Astrocyte (in vitro differentiated cells and primary cell): ENCODE measurements around the gene SEC22B. TPM values are rescaled to one million over a fixed set of nuclear protein-coding genes. Genes with fewer than 3 reads are reported as not detected.
"Not testable (repeated sequence)": the region's sequence is repeated elsewhere in the genome, so short reads cannot be mapped to it uniquely, and the experiment has no call there.

Source experiments
- DNase-seq: peaks from one replicate; pipeline ENCODE4 v3.0.0-alpha.2; 2010; ENCODE audit warnings: low read depth
- FAIRE-seq: peaks from 2 replicates; lab custom pipeline; 2011; peaks lifted over from hg19 to GRCh38; lab: Jason Lieb, UNC
- H2AFZ ChIP-seq: 2 replicates; pipeline ENCODE4 v1.6.0; 2012; ENCODE audit warnings: low read depth, low read length, inconsistent platforms
- H3K27ac ChIP-seq: 2 replicates; pipeline ENCODE4 v1.5.1; 2011; ENCODE audit warnings: low read depth, low read length, inconsistent platforms
- H3K27me3 ChIP-seq: 2 replicates; pipeline ENCODE4 v1.6.0; 2011; ENCODE audit warnings: low read length, inconsistent platforms; ENCODE audit not compliant: insufficient read depth
- H3K36me3 ChIP-seq: 2 replicates; pipeline ENCODE4 v1.5.1; 2011; ENCODE audit warnings: low read length, inconsistent platforms; ENCODE audit not compliant: insufficient read depth
- H3K4me1 ChIP-seq: 2 replicates; pipeline ENCODE4 v1.5.1; 2011; ENCODE audit warnings: low read length, inconsistent platforms; ENCODE audit not compliant: insufficient read depth
- H3K4me2 ChIP-seq: 2 replicates; pipeline ENCODE4 v1.6.0; 2012; ENCODE audit warnings: low read length, inconsistent platforms
- H3K4me3 ChIP-seq: 2 replicates; pipeline ENCODE4 v1.5.1; 2011; ENCODE audit warnings: low read depth, mild to moderate bottlenecking, low read length, inconsistent platforms; ENCODE audit not compliant: insufficient read depth
- H3K79me2 ChIP-seq: 2 replicates; pipeline ENCODE4 v1.6.0; 2012; ENCODE audit warnings: mild to moderate bottlenecking, low read length, inconsistent platforms; ENCODE audit not compliant: insufficient read depth
- H3K9ac ChIP-seq: 2 replicates; pipeline ENCODE4 v1.6.0; 2012; ENCODE audit warnings: mild to moderate bottlenecking, low read length, inconsistent platforms
- H3K9me3 ChIP-seq: 2 replicates; pipeline ENCODE4 v1.5.1; 2012; ENCODE audit warnings: low read depth, mild to moderate bottlenecking, low read length, inconsistent platforms; ENCODE audit not compliant: insufficient read depth
- H4K20me1 ChIP-seq: 2 replicates; pipeline ENCODE4 v1.6.0; 2012; ENCODE audit warnings: low read length, inconsistent platforms; ENCODE audit not compliant: insufficient read depth
- H3K27ac Mint-ChIP-seq: one replicate; pipeline ENCODE4 v1.8.0; 2021; ENCODE audit warnings: mild to moderate bottlenecking, mixed read lengths; ENCODE audit not compliant: unreplicated experiment
- H3K27me3 Mint-ChIP-seq: one replicate; pipeline ENCODE4 v1.8.0; 2021; ENCODE audit warnings: low read depth, mixed read lengths; ENCODE audit not compliant: unreplicated experiment
- H3K36me3 Mint-ChIP-seq: one replicate; pipeline ENCODE4 v1.8.0; 2021; ENCODE audit warnings: low read depth, mixed read lengths; ENCODE audit not compliant: unreplicated experiment
- H3K4me1 Mint-ChIP-seq: one replicate; pipeline ENCODE4 v1.8.0; 2021; ENCODE audit warnings: low read depth, mixed read lengths; ENCODE audit not compliant: unreplicated experiment
- H3K4me3 Mint-ChIP-seq: one replicate; pipeline ENCODE4 v1.8.0; 2021; ENCODE audit warnings: mild to moderate bottlenecking, moderate library complexity, mixed read lengths; ENCODE audit not compliant: unreplicated experiment
- H3K9me3 Mint-ChIP-seq: one replicate; pipeline ENCODE4 v1.8.0; 2021; ENCODE audit warnings: mild to moderate bottlenecking, mixed read lengths; ENCODE audit not compliant: unreplicated experiment
- total RNA-seq: library from RNA; stranded (reverse); gene quantifications from 2 replicates; pipeline ENCODE4 v1.2.1, GENCODE V29; 2021

Gene SEC22B
- total RNA-seq, 1 donor from 2014 or later, result 45.9 TPM

DNA sequence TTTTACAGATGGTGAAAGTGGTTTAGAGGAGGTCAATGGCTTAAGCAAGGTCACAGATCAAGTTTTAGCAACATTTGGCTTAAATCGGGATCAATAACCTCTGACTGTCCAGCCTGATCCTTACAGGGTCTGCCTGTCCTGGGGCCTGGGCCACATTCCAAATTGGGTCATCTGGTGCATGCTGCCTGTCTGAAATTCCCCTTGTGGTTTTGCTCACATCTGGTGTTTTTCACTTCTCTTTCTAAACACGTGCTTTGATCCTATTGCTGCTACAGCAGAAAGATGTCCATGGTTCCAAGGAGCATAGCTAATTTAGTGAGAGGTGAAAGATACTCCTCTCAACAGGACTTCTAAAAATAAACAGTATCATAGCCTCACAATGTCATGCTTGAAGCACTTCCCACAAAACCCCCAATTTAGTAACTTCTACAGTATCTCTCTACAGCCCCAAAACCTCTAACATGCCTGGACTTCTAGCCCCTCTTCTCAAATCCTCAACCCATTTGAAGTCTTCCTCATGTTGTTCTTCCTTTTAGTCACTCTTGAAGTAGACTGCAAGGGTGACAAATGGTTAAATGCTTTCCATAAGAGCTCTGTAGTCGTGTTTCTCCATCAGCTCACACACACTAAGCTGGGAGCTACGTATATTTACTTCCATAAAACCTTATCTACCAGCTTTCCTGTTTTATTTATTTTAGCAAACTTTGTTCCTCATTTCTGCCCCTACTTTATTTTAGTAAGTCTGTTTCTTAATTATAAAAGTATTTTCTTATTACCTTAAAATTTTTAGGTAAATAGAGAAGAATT, 58.7 kb downstream of the SEC22B start:
- not testable (repeated sequence) for H3K9ac ChIP-seq, H2AFZ ChIP-seq, H3K9me3 ChIP-seq, H3K79me2 ChIP-seq, FAIRE-seq, H3K4me3 Mint-ChIP-seq, H3K27me3 ChIP-seq, H3K4me3 ChIP-seq, H3K36me3 ChIP-seq, H3K27me3 Mint-ChIP-seq, H4K20me1 ChIP-seq, H3K36me3 Mint-ChIP-seq, H3K4me1 ChIP-seq, H3K9me3 Mint-ChIP-seq, H3K27ac ChIP-seq
- H3K4me1 Mint-ChIP-seq, result peaks cover 14% of the 10 kb centered on the region
- peak; percentile 45 for DNase-seq
- H3K4me2 ChIP-seq, result peak overlapping the region; percentile 25
- H3K27ac Mint-ChIP-seq, result peak overlapping the region; percentile 79

- H3K4me3 Mint-ChIP-seq, H4K20me1 ChIP-seq, H3K9me3 ChIP-seq, H3K27ac ChIP-seq, H3K4me1 ChIP-seq, H3K27me3 Mint-ChIP-seq, H3K4me2 ChIP-seq, H3K9ac ChIP-seq, H3K36me3 ChIP-seq, FAIRE-seq, H2AFZ ChIP-seq, H3K36me3 Mint-ChIP-seq, H3K4me3 ChIP-seq, H3K9me3 Mint-ChIP-seq, H3K79me2 ChIP-seq, H3K27me3 ChIP-seq: not testable (repeated sequence)
- Mint-ChIP-seq H3K27ac (peak overlapping the region; percentile 14), H3K4me1 (peaks cover 15% of the 10 kb centered on the region)
- peak; percentile 26 for DNase-seq
Observed at GRCh38 chr1:120116094-120116493, 60.2 kb downstream of the SEC22B start.

- not testable (repeated sequence) for H3K4me3 ChIP-seq, DNase-seq, H3K4me3 Mint-ChIP-seq, FAIRE-seq, H3K36me3 Mint-ChIP-seq, H3K36me3 ChIP-seq, H3K79me2 ChIP-seq, H3K27me3 Mint-ChIP-seq, H3K9ac ChIP-seq, H3K4me1 Mint-ChIP-seq, H3K27ac ChIP-seq, H3K9me3 ChIP-seq, H4K20me1 ChIP-seq, H2AFZ ChIP-seq, H3K4me2 ChIP-seq, H3K27ac Mint-ChIP-seq, H3K9me3 Mint-ChIP-seq, H3K27me3 ChIP-seq, H3K4me1 ChIP-seq
Observed at GRCh38 chr1:120113134-120113533, 63.2 kb downstream of the SEC22B start.

DNA sequence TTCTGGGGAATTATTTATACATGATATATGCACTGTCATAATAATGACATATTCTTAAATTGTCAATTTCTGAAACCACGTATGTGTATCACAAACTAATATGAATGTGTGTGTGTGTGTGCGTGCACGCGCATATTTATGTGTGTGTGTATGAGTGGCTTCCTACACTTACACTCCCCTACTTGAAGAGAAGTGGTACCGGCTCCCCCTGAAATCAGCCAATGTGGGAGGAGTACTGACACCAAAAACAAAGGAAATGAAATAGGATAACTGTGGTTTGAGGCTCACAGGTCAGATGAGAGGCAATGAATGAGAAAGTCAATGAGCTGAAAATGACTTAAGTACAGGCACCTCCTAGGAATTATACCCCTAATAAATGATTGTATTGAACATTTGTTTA, 64.1 kb downstream of the SEC22B start:
- peak; percentile 49 for DNase-seq
- H3K9me3 Mint-ChIP-seq, result not testable (repeated sequence)

DNA sequence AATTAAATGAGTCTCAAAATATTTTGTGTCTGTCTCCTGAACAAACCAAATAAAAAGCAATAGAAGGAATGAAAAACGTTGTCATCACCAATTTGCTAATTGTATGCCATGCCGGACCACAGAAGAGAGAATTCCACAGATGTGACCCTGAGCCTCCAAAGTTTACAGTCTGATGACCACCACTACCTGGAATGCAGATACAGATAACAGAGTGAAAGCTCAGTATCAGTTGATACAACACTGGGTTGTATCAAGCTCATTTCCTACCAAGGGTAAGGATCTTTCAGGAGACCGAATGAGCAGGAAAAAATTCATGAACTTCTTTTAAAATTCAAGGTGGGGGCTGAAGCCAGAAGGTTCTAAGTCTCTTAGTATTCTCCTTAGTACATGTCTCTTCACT, 64.5 kb downstream of the SEC22B start:
- FAIRE-seq, result peak; percentile 89
- H3K4me3 Mint-ChIP-seq, H2AFZ ChIP-seq, H3K36me3 Mint-ChIP-seq, H3K27me3 ChIP-seq, H3K9me3 ChIP-seq, H3K27me3 Mint-ChIP-seq, H3K9me3 Mint-ChIP-seq, H3K4me3 ChIP-seq, H3K4me2 ChIP-seq, H3K4me1 ChIP-seq, H3K79me2 ChIP-seq, H3K4me1 Mint-ChIP-seq, H3K9ac ChIP-seq, DNase-seq, H3K27ac Mint-ChIP-seq, H3K27ac ChIP-seq, H3K36me3 ChIP-seq, H4K20me1 ChIP-seq: not testable (repeated sequence)

More for the DNA sequence above, 64.1 kb downstream of the SEC22B start:
- not testable (repeated sequence) for FAIRE-seq, H3K79me2 ChIP-seq, H3K4me1 Mint-ChIP-seq, H3K4me3 ChIP-seq, H4K20me1 ChIP-seq, H3K36me3 Mint-ChIP-seq, H2AFZ ChIP-seq, H3K9ac ChIP-seq, H3K4me1 ChIP-seq, H3K9me3 ChIP-seq, H3K27me3 Mint-ChIP-seq, H3K27ac ChIP-seq, H3K4me3 Mint-ChIP-seq, H3K27me3 ChIP-seq, H3K36me3 ChIP-seq
- peak overlapping the region; percentile 36 for H3K4me2 ChIP-seq
- H3K27ac Mint-ChIP-seq, result peak overlapping the region; percentile 41

- not testable (repeated sequence) for H3K27ac Mint-ChIP-seq, H4K20me1 ChIP-seq, H3K4me1 ChIP-seq, H3K4me1 Mint-ChIP-seq, H3K4me2 ChIP-seq, H3K27me3 ChIP-seq, H3K9ac ChIP-seq, H3K27ac ChIP-seq, H3K4me3 Mint-ChIP-seq, H3K27me3 Mint-ChIP-seq, H3K4me3 ChIP-seq, H3K36me3 Mint-ChIP-seq, H3K36me3 ChIP-seq, H3K9me3 Mint-ChIP-seq, H2AFZ ChIP-seq, H3K9me3 ChIP-seq, DNase-seq, FAIRE-seq, H3K79me2 ChIP-seq
Observed at GRCh38 chr1:120111008-120111407, 65.3 kb downstream of the SEC22B start.
